HG03460 (cell line): ENCODE measurements around the gene SRD5A1.

ENCODE experiments used
- ATAC-seq: cut with Tn5 transposase; IDR thresholded peaks from one replicate; pipeline ENCODE4 v1.9.1; 2021; ENCODE audit not compliant: unreplicated experiment

The SRD5A1 gene

DNA sequence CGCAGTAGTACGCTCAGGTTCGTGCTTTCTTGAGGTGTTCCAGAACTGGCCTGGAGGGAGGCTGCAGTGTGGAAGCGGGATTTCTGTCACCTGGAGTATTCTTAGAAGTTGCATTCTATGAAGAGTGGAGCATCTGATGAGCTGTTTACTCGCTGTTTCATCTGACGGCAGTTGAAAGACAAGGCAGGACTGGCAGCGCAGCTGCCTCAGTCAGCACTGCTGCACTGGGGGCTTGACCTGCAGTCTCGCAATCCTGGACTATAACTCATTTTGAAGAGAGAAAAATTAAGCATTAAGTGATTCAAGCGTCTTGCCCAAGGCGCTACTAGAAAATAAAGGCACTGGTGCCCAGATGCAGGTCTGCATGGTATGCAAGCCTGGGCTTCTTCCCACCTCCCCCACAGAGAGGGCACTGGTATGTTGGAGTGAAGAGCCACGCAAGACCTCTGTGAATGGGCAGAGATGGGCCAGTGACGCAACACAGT, 90.6 kb downstream of the SRD5A1 start:
- ATAC-seq: no peak
